Measurements from ENCODE around the gene RPRD1B. TPM values are rescaled to one million over a fixed set of nuclear protein-coding genes. Genes with fewer than 3 reads are reported as not detected.

RPRD1B gene
- total and polyA plus RNA-seq, 2 of the 13 experiments (the other 11 are each of a cell fraction or from before 2014, with no cell fraction given): 31.1 to 41.5 TPM

GRCh38 chr20:38033330-38034107 lies at the start of gene RPRD1B, which contains the start of gene TTI1 (continued):
- TF ChIP-seq, protein P1, sequence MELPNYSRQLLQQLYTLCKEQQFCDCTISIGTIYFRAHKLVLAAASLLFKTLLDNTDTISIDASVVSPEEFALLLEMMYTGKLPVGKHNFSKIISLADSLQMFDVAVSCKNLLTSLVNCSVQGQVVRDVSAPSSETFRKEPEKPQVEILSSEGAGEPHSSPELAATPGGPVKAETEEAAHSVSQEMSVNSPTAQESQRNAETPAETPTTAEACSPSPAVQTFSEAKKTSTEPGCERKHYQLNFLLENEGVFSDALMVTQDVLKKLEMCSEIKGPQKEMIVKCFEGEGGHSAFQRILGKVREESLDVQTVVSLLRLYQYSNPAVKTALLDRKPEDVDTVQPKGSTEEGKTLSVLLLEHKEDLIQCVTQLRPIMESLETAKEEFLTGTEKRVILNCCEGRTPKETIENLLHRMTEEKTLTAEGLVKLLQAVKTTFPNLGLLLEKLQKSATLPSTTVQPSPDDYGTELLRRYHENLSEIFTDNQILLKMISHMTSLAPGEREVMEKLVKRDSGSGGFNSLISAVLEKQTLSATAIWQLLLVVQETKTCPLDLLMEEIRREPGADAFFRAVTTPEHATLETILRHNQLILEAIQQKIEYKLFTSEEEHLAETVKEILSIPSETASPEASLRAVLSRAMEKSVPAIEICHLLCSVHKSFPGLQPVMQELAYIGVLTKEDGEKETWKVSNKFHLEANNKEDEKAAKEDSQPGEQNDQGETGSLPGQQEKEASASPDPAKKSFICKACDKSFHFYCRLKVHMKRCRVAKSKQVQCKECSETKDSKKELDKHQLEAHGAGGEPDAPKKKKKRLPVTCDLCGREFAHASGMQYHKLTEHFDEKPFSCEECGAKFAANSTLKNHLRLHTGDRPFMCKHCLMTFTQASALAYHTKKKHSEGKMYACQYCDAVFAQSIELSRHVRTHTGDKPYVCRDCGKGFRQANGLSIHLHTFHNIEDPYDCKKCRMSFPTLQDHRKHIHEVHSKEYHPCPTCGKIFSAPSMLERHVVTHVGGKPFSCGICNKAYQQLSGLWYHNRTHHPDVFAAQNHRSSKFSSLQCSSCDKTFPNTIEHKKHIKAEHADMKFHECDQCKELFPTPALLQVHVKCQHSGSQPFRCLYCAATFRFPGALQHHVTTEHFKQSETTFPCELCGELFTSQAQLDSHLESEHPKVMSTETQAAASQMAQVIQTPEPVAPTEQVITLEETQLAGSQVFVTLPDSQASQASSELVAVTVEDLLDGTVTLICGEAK (IDR thresholded peaks at IDR 0.05): peak; percentile 75
- TF ChIP-seq, protein P1 (CRISPR knock-in tag; IDR thresholded peaks at IDR 0.05): peak; percentile 92
- TF ChIP-seq CENPT (CRISPR knock-in tag; IDR thresholded peaks at IDR 0.05; ENCODE audit: low read depth) (peak; percentile 52; the same call in 1 of the 2 replicates), ZXDC (CRISPR knock-in tag; IDR thresholded peaks at IDR 0.05) (peak; percentile 93; the same call in 1 of the 2 replicates)
- TF ChIP-seq, protein P2, sequence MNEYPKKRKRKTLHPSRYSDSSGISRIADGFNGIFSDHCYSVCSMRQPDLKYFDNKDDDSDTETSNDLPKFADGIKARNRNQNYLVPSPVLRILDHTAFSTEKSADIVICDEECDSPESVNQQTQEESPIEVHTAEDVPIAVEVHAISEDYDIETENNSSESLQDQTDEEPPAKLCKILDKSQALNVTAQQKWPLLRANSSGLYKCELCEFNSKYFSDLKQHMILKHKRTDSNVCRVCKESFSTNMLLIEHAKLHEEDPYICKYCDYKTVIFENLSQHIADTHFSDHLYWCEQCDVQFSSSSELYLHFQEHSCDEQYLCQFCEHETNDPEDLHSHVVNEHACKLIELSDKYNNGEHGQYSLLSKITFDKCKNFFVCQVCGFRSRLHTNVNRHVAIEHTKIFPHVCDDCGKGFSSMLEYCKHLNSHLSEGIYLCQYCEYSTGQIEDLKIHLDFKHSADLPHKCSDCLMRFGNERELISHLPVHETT (CRISPR knock-in tag; conservative IDR thresholded peaks at IDR 0.05): peak; percentile 82
